Sigmoid colon (tissue), 4 donors: ENCODE results near the gene EPM2AIP1.

Experiments used
- EP300 ChIP-seq, 4 donors: sonication (generic); formaldehyde crosslinking; IDR thresholded peaks; one replicate each; pipeline ENCODE4 v1.6.1; 2017; ENCODE audit warnings: antibody characterized with exemption in 4 of 4
- TF ChIP-seq, protein P1 (sequence below), 4 experiments: fragments of 450-650 bp in 3 of 4; fragments of 200-600 bp in 1 of 4; IDR thresholded peaks; one replicate each; pipeline ENCODE4 v1.5.1; 2016 to 2019; ENCODE audit warnings: antibody characterized with exemption in 4 of 4, mild to moderate bottlenecking in 3 of 4, moderate library complexity in 2 of 4

DNA sequence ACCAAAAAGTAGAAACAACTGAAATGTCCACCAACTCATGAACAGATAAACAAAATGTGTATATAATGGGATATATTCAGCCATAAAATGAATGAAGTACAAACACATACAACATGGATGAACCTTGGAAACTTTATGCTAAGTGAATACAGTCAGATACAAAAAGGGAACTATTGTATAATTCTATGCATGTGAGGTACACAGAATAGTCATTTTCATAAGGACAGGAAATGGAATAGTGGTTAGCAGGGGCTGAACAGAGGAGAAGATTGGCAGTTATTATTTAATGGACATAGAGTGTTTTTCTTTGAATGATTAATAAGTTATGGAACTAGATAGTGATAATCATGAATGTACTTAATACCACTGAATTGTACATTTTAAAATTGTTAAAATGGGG, 28.1 kb downstream of the EPM2AIP1 start:
- TF ChIP-seq EP300 (IDR thresholded peaks at IDR 0.05) = no peak
- TF ChIP-seq, protein P1, sequence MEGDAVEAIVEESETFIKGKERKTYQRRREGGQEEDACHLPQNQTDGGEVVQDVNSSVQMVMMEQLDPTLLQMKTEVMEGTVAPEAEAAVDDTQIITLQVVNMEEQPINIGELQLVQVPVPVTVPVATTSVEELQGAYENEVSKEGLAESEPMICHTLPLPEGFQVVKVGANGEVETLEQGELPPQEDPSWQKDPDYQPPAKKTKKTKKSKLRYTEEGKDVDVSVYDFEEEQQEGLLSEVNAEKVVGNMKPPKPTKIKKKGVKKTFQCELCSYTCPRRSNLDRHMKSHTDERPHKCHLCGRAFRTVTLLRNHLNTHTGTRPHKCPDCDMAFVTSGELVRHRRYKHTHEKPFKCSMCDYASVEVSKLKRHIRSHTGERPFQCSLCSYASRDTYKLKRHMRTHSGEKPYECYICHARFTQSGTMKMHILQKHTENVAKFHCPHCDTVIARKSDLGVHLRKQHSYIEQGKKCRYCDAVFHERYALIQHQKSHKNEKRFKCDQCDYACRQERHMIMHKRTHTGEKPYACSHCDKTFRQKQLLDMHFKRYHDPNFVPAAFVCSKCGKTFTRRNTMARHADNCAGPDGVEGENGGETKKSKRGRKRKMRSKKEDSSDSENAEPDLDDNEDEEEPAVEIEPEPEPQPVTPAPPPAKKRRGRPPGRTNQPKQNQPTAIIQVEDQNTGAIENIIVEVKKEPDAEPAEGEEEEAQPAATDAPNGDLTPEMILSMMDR (IDR thresholded peaks at IDR 0.05) = no peak
